Measurements from ENCODE around the gene DLX3. TPM values are rescaled to one million over a fixed set of nuclear protein-coding genes. Genes with fewer than 3 reads are reported as not detected.

DLX3 gene
- total and polyA plus RNA-seq, 2 of the 8 experiments (the other 6 are each of a cell fraction or from before 2014, with no cell fraction given) = 0.15 to 0.20 TPM

DNA sequence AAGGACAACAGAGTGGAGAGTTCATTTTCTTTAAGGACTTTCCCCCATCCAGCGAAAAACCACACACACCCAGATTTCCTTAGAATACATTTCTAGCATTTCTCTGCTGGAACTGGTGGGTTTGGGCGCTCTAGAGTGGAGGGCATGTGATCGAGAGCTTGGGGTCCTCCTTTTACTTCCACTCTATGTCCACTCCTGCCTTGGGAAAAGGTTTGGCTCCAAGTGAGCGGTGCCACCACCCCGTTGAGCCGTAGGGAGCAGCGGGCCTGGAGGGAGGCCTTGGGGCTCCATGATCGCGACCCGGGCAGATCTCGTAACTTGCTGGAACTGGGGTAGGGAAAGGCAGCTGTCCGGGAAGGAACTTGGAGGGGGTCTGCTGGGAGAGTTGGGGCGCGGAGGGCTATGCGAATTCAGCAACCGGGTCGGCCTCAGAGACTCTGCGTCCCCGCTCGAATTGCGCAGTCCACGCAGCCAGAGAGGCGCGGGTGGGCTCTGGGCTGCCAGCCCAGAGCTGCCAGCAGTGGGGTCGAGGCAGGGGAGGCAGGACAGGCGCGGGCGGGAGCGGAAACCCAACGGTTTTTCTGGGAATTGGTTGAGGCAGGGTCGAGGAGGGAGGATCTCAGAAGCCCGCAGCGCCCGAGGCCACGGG is 23.7 kb downstream of the DLX3 start (continued):
- TF ChIP-seq SUZ12 (IDR thresholded peaks at IDR 0.05; ENCODE audit: low read length) (no peak; the same call in 1 of the 2 replicates), BACH1 (IDR thresholded peaks at IDR 0.05; ENCODE audit: low read length) (no peak), HDAC6 (IDR thresholded peaks at IDR 0.05; ENCODE audit: low read depth, low read length) (no peak), TBP (IDR thresholded peaks at IDR 0.05; ENCODE audit: low read depth, low read length) (no peak)
